ENCODE data around the gene TMEM120B. TPM values are rescaled to one million over a fixed set of nuclear protein-coding genes. Genes with fewer than 3 reads are reported as not detected.
"Not testable (repeated sequence)": the region's sequence is repeated elsewhere in the genome, so short reads cannot be mapped to it uniquely, and the experiment has no call there.

The TMEM120B gene
- 17.1 and 18.4 TPM in 2 replicates for total RNA-seq

DNA sequence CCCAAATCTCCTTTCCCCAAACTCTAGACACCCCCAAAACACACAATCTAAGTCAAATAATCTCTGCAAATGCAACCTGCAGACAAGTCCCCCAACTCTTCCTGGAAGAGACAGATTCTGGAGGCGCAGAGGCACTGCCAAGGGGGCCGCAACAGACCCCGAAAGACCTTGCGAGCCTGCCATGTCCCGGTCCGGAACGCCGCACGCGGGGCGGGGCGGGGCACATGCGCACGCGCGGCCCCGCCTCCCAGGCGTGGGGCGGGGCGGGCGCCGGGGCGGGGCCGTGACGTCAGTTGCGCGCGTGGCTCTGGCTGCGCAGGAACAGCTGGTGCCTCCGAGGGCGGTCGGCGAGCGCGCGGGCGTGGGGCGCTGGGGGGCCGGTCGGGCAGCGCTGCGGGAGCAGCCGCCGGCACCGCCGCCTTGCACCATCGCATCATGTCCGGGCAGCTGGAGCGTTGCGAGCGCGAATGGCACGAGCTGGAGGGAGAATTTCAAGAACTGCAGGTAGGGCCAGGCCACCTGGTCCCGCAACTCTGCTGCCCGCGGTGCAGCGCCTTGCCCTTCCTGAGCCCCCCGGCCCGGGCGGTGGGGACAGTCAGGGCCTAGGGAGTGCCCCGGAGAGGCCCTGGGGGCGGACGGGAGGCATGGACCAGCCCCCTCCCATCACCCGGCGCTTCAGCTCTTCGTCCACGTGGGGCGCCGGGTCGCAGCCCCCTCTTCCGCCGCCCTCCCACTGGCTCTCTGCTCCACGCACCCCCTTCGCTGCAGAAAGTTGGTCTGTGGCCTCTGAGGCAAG, at the start of gene TMEM120B:
TMEM120B (plus strand) TSS at position 292 of the 796 bp plus-strand sequence; CDS start at position 436, 144 bp downstream.
- H3K4me1 Mint-ChIP-seq = peaks cover 25% of the 10 kb centered on the region
- peak within 1 kb of the TSS; percentile 90 for H3K4me3 Mint-ChIP-seq
- no peaks in the 10 kb centered on the region for H3K27me3 Mint-ChIP-seq
- H3K9me3 Mint-ChIP-seq = no peaks in the 10 kb centered on the region
- H3K36me3 Mint-ChIP-seq (ENCODE audit: low read depth) = peaks cover 4% of the 10 kb centered on the region
- peak; percentile 96 for DNase-seq
- intact Hi-C loops (cut with micrococcal nuclease) = loop anchor here (2.0 to 5.0 kb wide), 5 partner anchors 26 to 175 kb away; partner anchors contain the start of genes PSMD9 and RHOF
- H3K27ac Mint-ChIP-seq = peak within 1 kb of the TSS; percentile 96

DNA sequence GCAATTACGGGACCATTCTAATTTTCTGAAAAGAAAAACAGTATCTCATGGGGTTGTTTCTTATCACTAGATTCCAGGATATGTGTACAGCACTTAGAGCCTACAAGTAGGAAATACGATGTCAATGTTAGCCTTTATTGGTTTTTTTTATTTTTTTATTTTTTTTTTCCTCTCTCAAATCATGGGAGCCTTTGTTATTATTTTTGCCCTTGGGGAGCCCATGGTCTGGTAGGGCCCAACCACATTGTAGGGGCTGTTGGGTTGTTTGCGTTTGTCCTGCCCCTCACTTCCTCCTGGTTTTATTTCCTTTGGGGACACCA, 49.0 kb upstream of the TMEM120B start:
- Mint-ChIP-seq H3K36me3 (ENCODE audit: low read depth) (peaks cover 6% of the 10 kb centered on the region), H3K9me3 (no peaks in the 10 kb centered on the region), H3K4me1 (peaks cover 55% of the 10 kb centered on the region), H3K27ac (peak overlapping the region; percentile 82), H3K27me3 (no peaks in the 10 kb centered on the region), H3K4me3 (peak overlapping the region; percentile 82)
- no peak for DNase-seq
- intact Hi-C loops (cut with micrococcal nuclease) = no loop called here

DNA sequence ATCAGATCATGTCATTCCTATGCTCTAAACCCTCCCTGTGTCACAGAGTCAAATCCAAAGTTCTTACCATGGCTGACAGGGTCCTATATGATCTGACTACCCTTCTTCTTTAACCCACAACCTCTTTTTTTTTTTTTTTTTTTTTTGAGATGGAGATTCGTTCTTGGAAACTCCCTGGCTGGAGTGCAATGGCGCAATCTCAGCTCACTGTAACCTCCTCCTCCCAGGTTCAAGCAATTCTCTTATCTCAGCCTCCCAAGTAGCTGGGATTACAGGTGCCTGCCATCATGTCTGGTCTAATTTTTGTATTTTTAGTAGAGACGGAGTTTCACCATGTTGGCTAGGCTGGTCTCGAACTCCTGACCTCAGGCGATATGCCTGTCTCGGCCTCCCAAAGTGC, 45.7 kb upstream of the TMEM120B start:
- DNase-seq; H3K4me3 Mint-ChIP-seq; H3K27ac Mint-ChIP-seq; H3K36me3 Mint-ChIP-seq (ENCODE audit: low read depth); H3K9me3 Mint-ChIP-seq; intact Hi-C loops (cut with micrococcal nuclease); H3K27me3 Mint-ChIP-seq: not testable (repeated sequence)
- peaks cover 39% of the 10 kb centered on the region for H3K4me1 Mint-ChIP-seq

DNA sequence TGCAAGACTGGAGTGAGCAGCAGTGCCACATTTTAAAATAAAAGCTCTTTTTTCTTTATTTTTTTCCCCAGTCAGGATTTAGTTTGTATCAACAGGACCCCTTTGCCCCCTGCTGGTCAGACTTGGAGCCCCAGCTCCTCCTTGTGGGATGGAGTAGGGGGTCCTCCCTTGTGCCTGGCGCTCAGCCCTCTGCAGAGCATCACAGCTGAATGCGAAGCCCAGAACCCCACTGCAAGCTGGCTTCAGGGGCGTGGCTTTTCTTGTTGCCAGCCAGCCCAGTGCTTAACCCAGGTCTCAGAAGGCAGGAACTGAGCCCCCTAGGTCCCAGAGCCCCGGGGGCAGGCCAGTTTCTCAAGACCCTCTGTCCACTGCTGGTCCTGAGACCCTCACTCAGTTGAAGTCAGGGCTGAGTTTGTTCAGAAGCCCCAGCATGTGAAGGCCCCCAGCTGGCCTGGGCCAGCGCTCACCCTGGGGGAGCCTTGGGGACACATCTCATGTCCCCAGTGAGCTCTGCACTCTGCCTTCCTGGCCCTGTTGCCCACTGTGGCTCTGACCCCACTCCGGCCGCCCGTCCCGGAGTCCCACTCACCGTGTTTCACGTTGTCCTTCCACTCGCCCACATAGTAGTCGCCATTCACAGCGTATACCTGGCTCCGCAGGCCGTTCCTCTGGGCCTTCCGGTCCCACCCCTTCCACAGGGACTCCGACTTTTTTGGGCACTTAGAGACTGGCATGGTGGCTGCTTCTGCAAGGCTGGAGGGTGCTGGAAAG, 43.6 kb upstream of the TMEM120B start:
- intact Hi-C loops (cut with micrococcal nuclease) = no loop called here
- Mint-ChIP-seq H3K4me3 (no peak overlapping the region), H3K9me3 (no peaks in the 10 kb centered on the region), H3K27ac (peak overlapping the region; percentile 11), H3K4me1 (peaks cover 43% of the 10 kb centered on the region), H3K27me3 (no peaks in the 10 kb centered on the region), H3K36me3 (ENCODE audit: low read depth) (peaks cover 3% of the 10 kb centered on the region)
- DNase-seq = peak; percentile 85

DNA sequence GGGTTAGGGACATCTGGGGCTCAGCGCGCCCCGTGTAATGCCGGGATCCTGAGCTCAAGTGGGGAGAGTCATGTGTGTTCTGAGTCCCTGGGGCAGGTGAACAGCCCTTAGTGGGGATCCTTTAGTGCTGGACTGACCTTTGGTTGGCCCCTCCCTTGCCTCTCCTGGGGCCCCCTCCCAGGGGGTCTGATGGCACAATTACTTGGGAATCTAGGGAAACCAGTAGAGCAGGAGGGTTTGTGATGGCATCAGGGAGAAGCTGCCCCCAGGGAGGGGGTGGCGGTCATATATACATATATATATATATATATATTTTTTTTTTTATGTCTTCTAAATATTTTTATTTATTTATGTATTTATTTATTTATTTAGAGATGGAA, 43.0 kb upstream of the TMEM120B start, which contains the start of gene MORN3:
MORN3 (minus strand) TSS at position 134 of the 380 bp plus-strand sequence. CDS start 171 bp downstream, outside the sequence.
- intact Hi-C loops (cut with micrococcal nuclease) = no loop called here
- peaks cover 38% of the 10 kb centered on the region for H3K4me1 Mint-ChIP-seq

DNA sequence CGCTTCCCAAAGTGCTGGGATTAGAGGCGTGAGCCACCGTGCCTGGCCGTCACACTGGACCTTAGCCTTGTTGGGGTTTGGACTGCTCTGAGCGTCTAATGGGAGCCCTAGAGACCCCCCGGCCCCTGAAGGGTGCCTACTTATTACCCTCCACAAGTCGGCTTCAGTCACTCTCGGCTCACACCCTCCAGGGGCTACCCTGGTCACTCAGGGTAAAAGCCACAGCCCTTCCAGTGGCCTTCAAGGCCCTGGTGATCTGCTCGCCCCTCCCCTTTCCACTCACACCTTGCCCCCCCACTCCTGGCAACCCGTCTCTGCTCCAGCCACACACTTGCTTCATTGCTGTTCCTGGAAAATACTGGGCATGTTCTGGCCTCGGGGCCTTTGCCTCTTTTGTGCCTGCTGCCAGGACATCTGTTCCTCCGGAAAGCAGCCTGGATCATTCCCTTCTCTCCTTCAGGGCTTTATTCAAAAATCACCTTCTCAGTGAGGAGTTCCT, 39.5 kb upstream of the TMEM120B start:
- Mint-ChIP-seq H3K9me3 (no peaks in the 10 kb centered on the region), H3K27ac (peak overlapping the region; percentile 98), H3K27me3 (no peaks in the 10 kb centered on the region), H3K36me3 (ENCODE audit: low read depth) (peaks cover 2% of the 10 kb centered on the region), H3K4me1 (peaks cover 27% of the 10 kb centered on the region), H3K4me3 (peak overlapping the region; percentile 93)
- intact Hi-C loops (cut with micrococcal nuclease) = no loop called here
- DNase-seq = no peak

More for the DNA sequence above, 43.0 kb upstream of the TMEM120B start, which contains the start of gene MORN3:
- H3K4me3 Mint-ChIP-seq = no peak within 1 kb of the TSS
- H3K27ac Mint-ChIP-seq = peak within 1 kb of the TSS; percentile 11
- no peaks in the 10 kb centered on the region for H3K27me3 Mint-ChIP-seq
- peaks cover 3% of the 10 kb centered on the region for H3K36me3 Mint-ChIP-seq (ENCODE audit: low read depth)
- no peak for DNase-seq
- no peaks in the 10 kb centered on the region for H3K9me3 Mint-ChIP-seq

DNA sequence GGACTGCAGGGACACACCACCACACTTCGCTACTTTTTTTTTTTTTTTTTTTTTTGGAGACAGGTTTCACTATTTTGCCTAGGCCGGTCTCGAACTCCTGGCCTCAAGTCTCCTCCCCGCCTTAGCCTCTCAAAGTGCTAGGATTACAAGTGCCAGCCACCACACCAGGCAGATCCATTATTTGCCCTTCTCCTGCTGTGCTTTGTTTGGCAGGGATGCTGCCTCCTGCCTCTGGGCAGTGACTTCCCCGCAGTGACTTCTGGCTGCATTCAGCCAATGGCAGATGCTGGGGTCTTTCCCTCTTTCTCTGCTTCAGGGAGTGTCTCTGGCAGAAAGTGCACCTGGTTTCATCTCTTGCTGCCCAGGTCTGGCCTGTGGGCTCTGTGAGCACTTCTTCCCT, 36.4 kb upstream of the TMEM120B start:
- intact Hi-C loops (cut with micrococcal nuclease) = no loop called here

DNA sequence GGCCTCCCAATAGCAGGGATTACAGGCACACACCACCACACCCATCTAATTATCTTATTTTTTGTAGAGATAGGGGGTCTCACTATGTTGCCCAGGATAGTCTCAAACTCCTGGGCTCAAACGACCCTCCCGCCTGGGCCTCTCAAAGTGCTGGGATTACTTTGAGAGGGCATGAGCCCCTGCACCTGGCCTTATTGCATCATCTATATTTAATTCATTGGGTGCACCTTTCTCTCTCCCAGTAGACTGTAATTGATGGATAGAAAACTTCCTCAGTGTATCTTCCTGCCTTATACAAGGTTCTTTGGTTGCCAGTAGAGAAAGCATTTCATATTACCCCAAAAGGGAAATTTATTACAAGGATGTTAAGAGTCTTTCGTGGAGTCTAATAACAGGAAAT, 34.2 kb upstream of the TMEM120B start:
- DNase-seq = no peak
- Mint-ChIP-seq H3K36me3 (ENCODE audit: low read depth) (no peaks in the 10 kb centered on the region), H3K9me3 (no peaks in the 10 kb centered on the region), H3K27me3 (no peaks in the 10 kb centered on the region), H3K27ac (no peak overlapping the region), H3K4me3 (no peak overlapping the region), H3K4me1 (peaks cover 12% of the 10 kb centered on the region)
- intact Hi-C loops (cut with micrococcal nuclease) = no loop called here

More for the DNA sequence above, 36.4 kb upstream of the TMEM120B start:
- no peak for DNase-seq
- Mint-ChIP-seq H3K4me3 (no peak overlapping the region), H3K9me3 (no peaks in the 10 kb centered on the region), H3K36me3 (ENCODE audit: low read depth) (no peaks in the 10 kb centered on the region), H3K27me3 (no peaks in the 10 kb centered on the region), H3K27ac (no peak overlapping the region), H3K4me1 (peaks cover 25% of the 10 kb centered on the region)

DNA sequence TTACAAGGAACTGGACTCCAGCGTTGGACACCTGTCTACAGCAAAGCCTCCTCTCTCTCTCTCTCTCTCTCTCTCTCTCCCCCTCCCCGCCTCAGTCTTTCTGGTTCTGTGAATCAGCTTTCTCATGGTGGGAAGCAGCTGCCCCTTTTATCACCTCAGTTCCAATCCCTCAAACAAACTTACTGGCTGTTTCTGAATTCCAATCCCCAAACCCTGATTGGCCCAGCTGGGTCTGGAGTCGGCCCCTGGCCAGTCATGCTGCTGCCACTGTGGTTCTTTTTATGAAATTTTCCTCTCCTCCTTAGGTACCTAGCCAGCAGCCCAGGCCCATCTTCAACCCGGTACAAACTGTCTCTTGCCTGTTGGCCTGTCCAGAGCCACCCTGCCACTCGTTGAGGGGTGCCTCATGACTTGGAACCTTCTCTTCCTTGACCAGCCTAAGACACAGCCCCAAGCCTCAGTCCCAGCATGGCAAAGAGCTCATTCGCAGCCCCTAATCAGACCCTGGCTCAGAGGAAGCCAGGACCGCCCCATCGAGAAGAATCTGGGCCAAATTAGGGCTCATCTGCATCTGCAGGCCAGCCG, 33.7 kb upstream of the TMEM120B start:
- Mint-ChIP-seq H3K4me3 (no peak overlapping the region), H3K27me3 (no peaks in the 10 kb centered on the region), H3K36me3 (ENCODE audit: low read depth) (no peaks in the 10 kb centered on the region), H3K27ac (no peak overlapping the region), H3K9me3 (no peaks in the 10 kb centered on the region), H3K4me1 (peaks cover 7% of the 10 kb centered on the region)
- no peak for DNase-seq
- intact Hi-C loops (cut with micrococcal nuclease) = no loop called here

DNA sequence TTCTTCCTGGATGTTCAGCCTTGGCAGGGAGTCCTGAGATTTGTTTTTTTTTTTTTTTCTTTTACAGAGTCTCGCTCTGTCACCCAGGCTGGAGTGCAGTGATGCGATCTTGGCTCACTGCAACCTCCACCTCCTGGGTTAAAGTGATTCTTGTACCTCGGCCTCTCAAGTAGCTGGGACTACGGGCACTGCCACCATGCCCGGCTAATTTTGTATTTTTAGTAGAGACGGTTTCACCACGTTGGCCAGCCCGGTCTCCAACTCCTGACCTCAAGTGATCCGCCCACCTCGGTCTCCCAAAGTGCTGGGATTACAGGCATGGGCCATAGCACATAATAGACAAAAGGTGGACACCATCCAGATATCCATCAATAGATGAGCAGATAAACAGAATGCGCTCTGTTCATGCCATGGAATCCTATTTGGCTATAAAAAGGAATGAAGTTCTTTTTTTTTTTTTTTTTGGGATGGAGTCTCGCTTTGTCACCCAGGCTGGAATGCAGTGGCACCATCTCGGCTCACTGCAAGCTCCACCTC, 32.8 kb upstream of the TMEM120B start:
- H3K9me3 Mint-ChIP-seq; H3K36me3 Mint-ChIP-seq (ENCODE audit: low read depth); intact Hi-C loops (cut with micrococcal nuclease); DNase-seq; H3K4me3 Mint-ChIP-seq; H3K4me1 Mint-ChIP-seq; H3K27me3 Mint-ChIP-seq: not testable (repeated sequence)
- H3K27ac Mint-ChIP-seq = peak overlapping the region; percentile 20

DNA sequence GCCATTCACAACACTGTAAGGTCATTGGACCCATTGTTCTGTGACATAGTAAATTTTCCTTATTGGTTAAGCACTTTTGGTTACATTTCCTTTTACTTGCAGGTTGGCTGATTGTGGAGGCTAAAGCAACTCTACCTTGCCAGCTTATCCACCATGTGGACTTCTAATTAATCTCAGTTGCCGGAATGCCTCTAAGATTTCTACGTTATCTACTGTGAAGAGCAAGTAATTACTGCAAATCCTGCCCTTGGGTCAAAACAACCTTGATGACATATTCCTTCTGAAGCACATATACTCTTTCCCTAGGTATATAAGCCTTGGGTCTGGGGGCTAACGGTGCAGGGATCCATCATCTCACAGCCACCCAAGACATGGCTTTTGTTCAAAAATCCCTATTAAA, 23.6 kb upstream of the TMEM120B start:
- Mint-ChIP-seq H3K4me1 (peaks cover 4% of the 10 kb centered on the region), H3K4me3 (no peak overlapping the region), H3K36me3 (ENCODE audit: low read depth) (peaks cover 2% of the 10 kb centered on the region), H3K9me3 (no peaks in the 10 kb centered on the region), H3K27ac (peak overlapping the region; percentile 34), H3K27me3 (peaks cover 6% of the 10 kb centered on the region)
- intact Hi-C loops (cut with micrococcal nuclease) = no loop called here
- DNase-seq = no peak

DNA sequence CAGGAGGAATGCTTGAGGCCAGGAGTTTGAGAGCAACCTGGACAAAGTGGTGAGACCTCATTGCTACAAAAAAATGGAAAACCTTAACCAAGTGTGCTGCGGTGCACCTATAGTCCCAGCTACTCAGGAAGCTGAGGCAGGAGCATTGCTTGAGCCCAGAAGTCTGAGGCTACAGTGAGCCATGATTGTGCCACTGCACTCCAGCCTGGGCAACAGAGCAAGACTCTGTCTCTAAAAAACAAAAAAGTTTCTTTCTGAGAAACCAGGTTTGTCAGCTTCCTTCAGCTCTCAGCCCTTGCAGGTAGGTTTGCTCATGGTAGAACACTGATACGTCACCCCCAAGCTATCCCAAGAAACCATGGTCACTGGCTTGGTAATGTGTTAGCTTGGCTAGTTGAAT, 23.1 kb upstream of the TMEM120B start:
- intact Hi-C loops (cut with micrococcal nuclease) = no loop called here
- peaks cover 6% of the 10 kb centered on the region for H3K27me3 Mint-ChIP-seq
- no peak overlapping the region for H3K27ac Mint-ChIP-seq
- no peak overlapping the region for H3K4me3 Mint-ChIP-seq
- DNase-seq = no peak
- peaks cover 4% of the 10 kb centered on the region for H3K4me1 Mint-ChIP-seq
- peaks cover 2% of the 10 kb centered on the region for H3K36me3 Mint-ChIP-seq (ENCODE audit: low read depth)
- no peaks in the 10 kb centered on the region for H3K9me3 Mint-ChIP-seq

DNA sequence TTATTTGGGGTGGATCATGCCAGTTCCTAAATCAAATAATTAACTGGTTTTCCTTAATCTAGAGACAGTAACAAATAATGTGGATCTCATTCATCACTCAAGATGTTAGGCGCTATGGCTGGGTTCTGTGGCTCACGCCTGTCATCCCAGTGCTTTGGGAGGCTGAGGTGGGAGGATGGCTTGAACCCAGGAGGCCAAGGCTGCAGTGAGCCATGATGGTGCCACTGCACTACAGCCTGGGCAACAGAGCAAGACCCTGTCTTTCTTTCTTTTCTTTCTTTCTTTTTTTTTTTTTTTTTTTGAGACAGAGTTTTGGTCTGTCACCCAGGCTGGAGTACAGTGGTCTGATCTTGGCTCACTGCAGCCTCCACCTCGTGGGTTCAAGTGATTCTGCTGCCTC, 19.8 kb upstream of the TMEM120B start:
- H3K9me3 Mint-ChIP-seq; intact Hi-C loops (cut with micrococcal nuclease); H3K4me3 Mint-ChIP-seq; H3K27me3 Mint-ChIP-seq; H3K27ac Mint-ChIP-seq; DNase-seq; H3K4me1 Mint-ChIP-seq; H3K36me3 Mint-ChIP-seq (ENCODE audit: low read depth): not testable (repeated sequence)

Data from activated CD4-positive, alpha-beta T cell treated with anti-CD3 and anti-CD28 coated beads, Interleukin-2, amount 10 ng/mL, durations not matched to agents 24 days and 14 days (primary cell).